A673 (cell line): ENCODE data around the gene MLANA. TPM values are rescaled to one million over a fixed set of nuclear protein-coding genes. Genes with fewer than 3 reads are reported as not detected.

ENCODE experiments used
- BruUV-seq: library from RNA; stranded (reverse); fragments of 400-500 nt; replicated peaks from 2 replicates; lab custom pipeline; 2021; lab: Mats Ljungman, UMichigan
- CTCF ChIA-PET: fragments of 300-600 bp; sonication (Branson Sonifier 250); formaldehyde crosslinking; loops from one replicate; lab custom pipeline; 2022; ENCODE audit warnings: antibody characterized with exemption; lab: Charles Lee
- POLR2A ChIA-PET: fragments of 300-600 bp; sonication (Branson Sonifier 250); formaldehyde crosslinking; loops from one replicate; lab custom pipeline; 2022; ENCODE audit warnings: antibody characterized with exemption; ENCODE audit not compliant: low non-redundant PET; lab: Charles Lee
- DNase-seq: peaks from one replicate; pipeline ENCODE4 v3.0.0-alpha.2; 2015; ENCODE audit warnings: low spot score
- H3K27ac ChIP-seq: fragments of 200-600 bp; sonication (generic); 2 replicates; pipeline ENCODE4 v1.5.1; 2016; ENCODE audit warnings: mixed run types, low read depth, mild to moderate bottlenecking, mixed read lengths, antibody characterized with exemption, low read length; ENCODE audit not compliant: poor library complexity, severe bottlenecking
- H3K27me3 ChIP-seq: fragments of 200-600 bp; sonication (generic); replicated peaks from 2 replicates; pipeline ENCODE4 v1.6.1; 2017; ENCODE audit warnings: mixed run types, low read depth, mild to moderate bottlenecking, mixed read lengths, antibody characterized with exemption, low read length; ENCODE audit not compliant: insufficient read depth, poor library complexity
- H3K36me3 ChIP-seq: fragments of 200-600 bp; sonication (generic); 2 replicates; pipeline ENCODE4 v1.6.1; 2016; ENCODE audit warnings: mixed run types, mild to moderate bottlenecking, mixed read lengths, antibody characterized with exemption, low read length; ENCODE audit not compliant: insufficient read depth, poor library complexity, severe bottlenecking
- H3K4me1 ChIP-seq: fragments of 200-600 bp; sonication (generic); 2 replicates; pipeline ENCODE4 v1.6.1; 2017; ENCODE audit warnings: mixed run types, mild to moderate bottlenecking, mixed read lengths, antibody characterized with exemption, low read length; ENCODE audit not compliant: insufficient read depth, poor library complexity, severe bottlenecking
- H3K4me3 ChIP-seq: fragments of 200-600 bp; sonication (generic); 2 replicates; pipeline ENCODE4 v1.5.1; 2016; ENCODE audit warnings: low read depth, mixed run types, mild to moderate bottlenecking, mixed read lengths, low read length; ENCODE audit not compliant: poor library complexity, severe bottlenecking
- H3K9me3 ChIP-seq: fragments of 200-600 bp; sonication (generic); 2 replicates; pipeline ENCODE4 v1.6.1; 2016; ENCODE audit warnings: mixed run types, low read depth, mild to moderate bottlenecking, mixed read lengths, antibody characterized with exemption, low read length; ENCODE audit not compliant: poor library complexity, severe bottlenecking
- CTCF ChIP-seq: fragments of 300-800, 200-600 bp; sonication (generic); conservative IDR thresholded peaks from 2 replicates; pipeline ENCODE4 v1.5.1; 2017; ENCODE audit warnings: low read depth, mild to moderate bottlenecking, antibody characterized with exemption, low read length, moderate library complexity, mixed read lengths
- EZH2 ChIP-seq: fragments of 200-600 bp; sonication (generic); IDR thresholded peaks from 2 replicates; pipeline ENCODE4 v1.6.1; 2017; ENCODE audit warnings: borderline replicate concordance, low read depth, mild to moderate bottlenecking, mixed read lengths, antibody characterized with exemption, low read length; ENCODE audit not compliant: poor library complexity, severe bottlenecking
- intact Hi-C: fragments of 100-400 bp; cut with micrococcal nuclease; formaldehyde crosslinking; loops from one replicate; pipeline ENCODE4 v1.10.0; 2022; ENCODE audit not compliant: unreplicated experiment
- total RNA-seq: library from RNA; stranded (reverse); gene quantifications from 2 replicates; pipeline ENCODE4 v1.2.3, GENCODE V29; 2021

Gene MLANA
- total RNA-seq, 1 experiment from 2014 or later, result not detected

GRCh38 chr9:5953743-5954707 is 63.3 kb downstream of the MLANA start:
- Histone ChIP-seq H3K4me1 (no peaks in the 10 kb centered on the region), H3K4me3 (no peak overlapping the region), H3K9me3 (no peaks in the 10 kb centered on the region), H3K27ac (no peak overlapping the region), H3K36me3 (no peaks in the 10 kb centered on the region), H3K27me3 (no peaks in the 10 kb centered on the region)
- intact Hi-C loops, result no loop called here
- CTCF ChIA-PET, result no interaction called here
- no TSS peak for BruUV-seq
- POLR2A ChIA-PET, result no interaction called here
- TF ChIP-seq CTCF (no peak), EZH2 (no peak)
- DNase-seq, result no peak

- Histone ChIP-seq H3K4me1 (no peaks in the 10 kb centered on the region), H3K9me3 (no peaks in the 10 kb centered on the region), H3K4me3 (no peak overlapping the region), H3K27me3 (no peaks in the 10 kb centered on the region), H3K36me3 (no peaks in the 10 kb centered on the region), H3K27ac (no peak overlapping the region)
- no peak for TF ChIP-seq EZH2
- no peak for TF ChIP-seq CTCF
- ChIA-PET POLR2A (no interaction called here), CTCF (no interaction called here)
- BruUV-seq, result no TSS peak
- intact Hi-C loops, result no loop called here
- DNase-seq, result no peak
Measured at GRCh38 chr9:5957166-5957565, 66.5 kb downstream of the MLANA start.

- POLR2A ChIA-PET, result no interaction called here
- Histone ChIP-seq H3K9me3 (no peaks in the 10 kb centered on the region), H3K36me3 (no peaks in the 10 kb centered on the region), H3K4me1 (no peaks in the 10 kb centered on the region), H3K4me3 (no peak overlapping the region), H3K27ac (no peak overlapping the region), H3K27me3 (no peaks in the 10 kb centered on the region)
- no TSS peak for BruUV-seq
- TF ChIP-seq CTCF, result no peak
- CTCF ChIA-PET, result no interaction called here
- no peak for DNase-seq
- intact Hi-C loops, result no loop called here
Measured at GRCh38 chr9:5958273-5958672, 67.6 kb downstream of the MLANA start.

Other genes starting within 250 kb of the MLANA start
- 11.1 and 11.5 TPM in 2 replicates for gene ERMP1, start 57.8 kb upstream of the MLANA start, total RNA-seq
- 16.8 and 20.1 TPM in 2 replicates for gene RANBP6, start 124.7 kb downstream of the MLANA start, total RNA-seq